Smooth muscle cell (in vitro differentiated cells): ENCODE results near the gene NOL11. TPM values are rescaled to one million over a fixed set of nuclear protein-coding genes. Genes with fewer than 3 reads are reported as not detected.

Source experiments
- DNase-seq: peaks from one replicate; lab custom pipeline; 2025; ENCODE audit not compliant: unreplicated experiment; lab: John Stamatoyannopoulos, UW
- H2AFZ ChIP-seq: fragments of 200-600 bp; sonication (generic); 2 replicates; pipeline ENCODE4 v1.6.0; 2016; ENCODE audit warnings: antibody characterized with exemption, low read depth, mild to moderate bottlenecking
- H3F3A ChIP-seq: fragments of 200-600 bp; sonication (generic); 2 replicates; pipeline ENCODE4 v1.6.0; 2017; ENCODE audit warnings: antibody characterized with exemption, low read depth
- H3K27ac ChIP-seq: fragments of 200-600 bp; sonication (generic); 2 replicates; pipeline ENCODE4 v1.5.1; 2016; ENCODE audit warnings: low read depth, mild to moderate bottlenecking
- H3K27me3 ChIP-seq: fragments of 200-600 bp; sonication (generic); 2 replicates; pipeline ENCODE4 v1.6.1; 2016; ENCODE audit warnings: low read depth, mild to moderate bottlenecking
- H3K36me3 ChIP-seq: fragments of 200-600 bp; sonication (generic); 2 replicates; pipeline ENCODE4 v1.5.1; 2016; ENCODE audit warnings: low read depth
- H3K4me1 ChIP-seq: fragments of 200-600 bp; sonication (generic); 2 replicates; pipeline ENCODE4 v1.5.1; 2016; ENCODE audit warnings: low read depth
- H3K4me2 ChIP-seq: fragments of 200-600 bp; sonication (generic); 2 replicates; pipeline ENCODE4 v1.6.0; 2016; ENCODE audit warnings: mild to moderate bottlenecking
- H3K4me3 ChIP-seq: fragments of 200-600 bp; sonication (generic); 2 replicates; pipeline ENCODE4 v1.5.1; 2016; ENCODE audit warnings: mild to moderate bottlenecking
- H3K79me2 ChIP-seq: fragments of 200-600 bp; sonication (generic); 2 replicates; pipeline ENCODE4 v1.6.0; 2016; ENCODE audit warnings: low read depth, mild to moderate bottlenecking
- H3K9ac ChIP-seq: fragments of 200-600 bp; sonication (generic); 2 replicates; pipeline ENCODE4 v1.6.0; 2016; ENCODE audit warnings: low read depth
- H3K9me3 ChIP-seq: fragments of 200-600 bp; sonication (generic); replicated peaks from 2 replicates; pipeline ENCODE4 v1.5.1; 2016; ENCODE audit warnings: low read depth
- H4K20me1 ChIP-seq: fragments of 200-600 bp; sonication (generic); 2 replicates; pipeline ENCODE4 v1.6.0; 2016; ENCODE audit warnings: low read depth
- WGBS: methylation state at CpG from one replicate; pipeline ENCODE4 v1.1.7; 2016; ENCODE audit warnings: low lambda C conversion rate; 5-methylcytosine and 5-hydroxymethylcytosine counted together
- polyA plus RNA-seq: library from polyadenylated mRNA; unstranded; fragments of >200 nt; fragmentation: Nextera tagmentation; extraction: Ambion mirVana; gene quantifications from 2 replicates; pipeline ENCODE4 v1.2.1, GENCODE V29; 2016
- total RNA-seq: library from RNA; depleted of rRNA; stranded (reverse); fragments of >200 nt; gene quantifications from 2 replicates; pipeline ENCODE4 v1.2.3, GENCODE V29; 2014
- TF ChIP-seq, protein P1 (sequence below): fragments of 200-600 bp; sonication (generic); IDR thresholded peaks from 2 replicates; pipeline ENCODE4 v1.5.1; 2017; ENCODE audit warnings: borderline replicate concordance, mild to moderate bottlenecking, antibody characterized with exemption; ENCODE audit not compliant: insufficient read depth, poor library complexity, severe bottlenecking

Gene NOL11
- total and polyA plus RNA-seq, 2 experiments from 2014 or later: 20.7 to 50.1 TPM

DNA sequence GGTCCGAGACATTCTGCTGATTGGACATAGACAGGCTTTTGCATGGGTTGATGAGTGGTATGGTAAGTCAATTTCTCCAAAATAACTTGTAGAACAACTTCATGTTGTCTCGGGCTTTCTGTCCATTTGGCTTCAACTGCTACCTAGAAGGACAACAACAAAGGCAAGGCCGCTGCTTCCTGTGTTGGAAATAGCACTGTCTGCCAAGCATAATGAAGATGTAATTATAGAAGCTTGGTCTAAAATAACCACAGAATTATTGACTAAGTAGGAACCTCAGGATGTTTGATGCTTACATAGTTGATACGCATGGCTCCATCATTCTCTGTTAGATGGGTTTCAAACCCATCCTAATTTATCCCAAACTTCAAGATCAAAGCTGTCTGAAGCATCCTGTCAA lies 42.3 kb upstream of the NOL11 start:
- Histone ChIP-seq H3K79me2 (no peaks in the 10 kb centered on the region), H4K20me1 (no peaks in the 10 kb centered on the region), H3K27me3 (no peaks in the 10 kb centered on the region), H2AFZ (no peak overlapping the region), H3K9me3 (no peaks in the 10 kb centered on the region), H3K4me2 (no peak overlapping the region), H3K4me1 (no peaks in the 10 kb centered on the region), H3F3A (no peaks in the 10 kb centered on the region), H3K9ac (no peak overlapping the region), H3K27ac (no peak overlapping the region), H3K4me3 (no peak overlapping the region), H3K36me3 (no peaks in the 10 kb centered on the region)
- 97% methylated on average over 4 of the region's 4 CpGs for WGBS
- TF ChIP-seq, protein P1, sequence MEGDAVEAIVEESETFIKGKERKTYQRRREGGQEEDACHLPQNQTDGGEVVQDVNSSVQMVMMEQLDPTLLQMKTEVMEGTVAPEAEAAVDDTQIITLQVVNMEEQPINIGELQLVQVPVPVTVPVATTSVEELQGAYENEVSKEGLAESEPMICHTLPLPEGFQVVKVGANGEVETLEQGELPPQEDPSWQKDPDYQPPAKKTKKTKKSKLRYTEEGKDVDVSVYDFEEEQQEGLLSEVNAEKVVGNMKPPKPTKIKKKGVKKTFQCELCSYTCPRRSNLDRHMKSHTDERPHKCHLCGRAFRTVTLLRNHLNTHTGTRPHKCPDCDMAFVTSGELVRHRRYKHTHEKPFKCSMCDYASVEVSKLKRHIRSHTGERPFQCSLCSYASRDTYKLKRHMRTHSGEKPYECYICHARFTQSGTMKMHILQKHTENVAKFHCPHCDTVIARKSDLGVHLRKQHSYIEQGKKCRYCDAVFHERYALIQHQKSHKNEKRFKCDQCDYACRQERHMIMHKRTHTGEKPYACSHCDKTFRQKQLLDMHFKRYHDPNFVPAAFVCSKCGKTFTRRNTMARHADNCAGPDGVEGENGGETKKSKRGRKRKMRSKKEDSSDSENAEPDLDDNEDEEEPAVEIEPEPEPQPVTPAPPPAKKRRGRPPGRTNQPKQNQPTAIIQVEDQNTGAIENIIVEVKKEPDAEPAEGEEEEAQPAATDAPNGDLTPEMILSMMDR: no peak
- DNase-seq: no peak

DNA sequence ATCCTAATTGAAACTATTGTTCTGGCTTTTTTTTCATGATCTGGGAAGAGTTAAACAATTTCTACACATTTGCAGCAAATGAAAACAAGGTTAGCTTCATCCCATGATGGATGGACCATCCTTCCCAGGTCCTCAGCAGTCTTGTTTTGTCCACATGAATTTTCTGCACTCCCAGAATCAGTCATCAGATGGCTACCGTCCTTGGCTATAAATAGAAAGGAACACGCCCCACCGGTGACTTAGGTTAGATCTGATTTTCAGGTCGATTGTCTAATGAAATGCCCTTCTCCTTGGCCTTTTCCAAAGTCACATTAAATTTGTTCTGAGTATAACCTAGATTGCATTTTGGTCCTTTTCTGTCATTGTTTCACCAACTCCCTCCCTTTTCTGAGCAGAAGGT lies 41.4 kb upstream of the NOL11 start:
- Histone ChIP-seq H3F3A (no peaks in the 10 kb centered on the region), H3K9ac (no peak overlapping the region), H3K79me2 (no peaks in the 10 kb centered on the region), H3K4me2 (no peak overlapping the region), H4K20me1 (no peaks in the 10 kb centered on the region), H3K4me3 (no peak overlapping the region), H3K9me3 (no peaks in the 10 kb centered on the region), H3K27me3 (no peaks in the 10 kb centered on the region), H3K27ac (no peak overlapping the region), H2AFZ (no peak overlapping the region), H3K4me1 (no peaks in the 10 kb centered on the region), H3K36me3 (no peaks in the 10 kb centered on the region)
- WGBS: 95% methylated on average over 4 of the region's 4 CpGs
- no peak for DNase-seq
- TF ChIP-seq, protein P1: no peak

DNA sequence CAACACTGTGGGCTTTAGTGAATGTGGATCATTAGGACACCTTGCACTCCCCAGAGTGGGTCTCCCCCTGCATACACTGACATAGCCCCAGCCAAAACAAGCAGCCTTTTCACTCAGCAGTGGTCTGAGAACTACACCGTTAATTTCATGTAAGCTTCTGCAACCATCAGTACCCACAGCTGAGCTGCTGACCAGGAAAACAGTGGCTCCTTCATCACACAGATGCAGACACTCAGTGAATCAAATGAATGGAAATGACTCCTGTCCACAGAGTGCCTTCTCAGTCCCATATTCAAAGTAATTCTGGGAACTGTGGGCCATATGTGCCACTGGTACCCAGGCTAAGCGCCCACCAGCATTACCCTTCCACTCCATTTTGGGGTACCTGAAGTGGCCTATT lies 39.3 kb upstream of the NOL11 start:
- WGBS: 100% methylated on average over 2 of the region's 2 CpGs
- no peaks in the 10 kb centered on the region for H3K4me1 ChIP-seq

GRCh38 chr17:67679225-67679624 lies 38.5 kb upstream of the NOL11 start:
- Histone ChIP-seq H3K9me3 (no peaks in the 10 kb centered on the region), H4K20me1 (no peaks in the 10 kb centered on the region), H3K4me3 (no peak overlapping the region), H3F3A (no peaks in the 10 kb centered on the region), H2AFZ (no peak overlapping the region), H3K27me3 (no peaks in the 10 kb centered on the region), H3K79me2 (no peaks in the 10 kb centered on the region), H3K4me2 (no peak overlapping the region), H3K4me1 (no peaks in the 10 kb centered on the region), H3K9ac (no peak overlapping the region), H3K27ac (no peak overlapping the region), H3K36me3 (no peaks in the 10 kb centered on the region)
- 94% methylated on average over 2 of the region's 2 CpGs for WGBS
- TF ChIP-seq, protein P1: no peak
- DNase-seq: no peak

More for the DNA sequence above, 39.3 kb upstream of the NOL11 start:
- Histone ChIP-seq H3K9me3 (no peaks in the 10 kb centered on the region), H3K36me3 (no peaks in the 10 kb centered on the region), H3K79me2 (no peaks in the 10 kb centered on the region), H3K4me2 (no peak overlapping the region), H3K27me3 (no peaks in the 10 kb centered on the region), H3K9ac (no peak overlapping the region), H2AFZ (no peak overlapping the region), H3K27ac (no peak overlapping the region), H4K20me1 (no peaks in the 10 kb centered on the region), H3K4me3 (no peak overlapping the region), H3F3A (no peaks in the 10 kb centered on the region)
- DNase-seq: no peak
- TF ChIP-seq, protein P1: no peak
